ENCODE measurements around the gene KMT5B. TPM values are rescaled to one million over a fixed set of nuclear protein-coding genes. Genes with fewer than 3 reads are reported as not detected.

Gene KMT5B
- total RNA-seq, 1 experiment from 2014 or later: 35.1 TPM

DNA sequence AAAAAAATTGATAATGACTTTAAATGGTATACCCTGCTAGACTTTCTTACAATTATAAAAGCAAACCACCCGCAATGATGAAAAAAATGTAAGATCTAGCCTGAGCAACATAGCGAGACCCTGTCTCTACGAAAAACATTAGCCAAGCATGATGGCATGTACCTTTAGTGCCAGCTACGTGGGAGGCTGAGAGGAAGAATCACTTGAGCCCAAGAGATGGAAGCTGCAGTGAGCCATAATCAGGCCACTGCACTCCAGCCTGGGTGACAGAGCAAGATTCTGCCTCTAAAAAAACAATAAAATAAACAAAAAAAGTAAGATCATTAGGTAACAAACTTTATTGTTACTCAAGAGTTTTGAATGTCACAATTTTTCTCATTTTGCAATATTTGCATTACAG is 39.2 kb downstream of the KMT5B start:
- H3K79me2 ChIP-seq (ENCODE audit: insufficient read depth, low read length): no peaks in the 10 kb centered on the region
- ChIA-PET CTCF (no interaction called here), POLR2A (no interaction called here), RAD21 (ENCODE audit: low non-redundant PET in 1 of 2, low total read pairs in 2 of 2, uncharacterized antibody in 2 of 2, unreplicated experiment in 2 of 2) (no interaction called here)
- no peak overlapping the region for H3K4me3 ChIP-seq (replicated peaks in 1 of 2; ENCODE audit: low read depth in 1 of 2, low read length in 2 of 2)
- H3K4me2 ChIP-seq (ENCODE audit: low read length): no peak overlapping the region
- no peaks in the 10 kb centered on the region for H3K9me3 ChIP-seq (ENCODE audit: control insufficient read depth in 1 of 2, insufficient read depth in 1 of 2, low read depth in 1 of 2, low read length in 2 of 2)
- no TSS peak for BruUV-seq (replicated peaks)
- H3K4me1 ChIP-seq (ENCODE audit: control insufficient read depth in 1 of 2, insufficient read depth in 2 of 2, low read length in 2 of 2): no peaks in the 10 kb centered on the region
- no peak for ATAC-seq
- DNase-seq (ENCODE audit: low read depth, low spot score): no peak
- H4K20me1 ChIP-seq (ENCODE audit: insufficient read depth): no peaks in the 10 kb centered on the region
- H3K36me3 ChIP-seq (ENCODE audit: control insufficient read depth in 1 of 2, insufficient read depth in 2 of 2, low read length in 2 of 2): peaks cover 6 to 15% of the 10 kb centered on the region in 2 experiments; a peak in 3 of 4 replicates
- no peaks in the 10 kb centered on the region for H3K27me3 ChIP-seq (ENCODE audit: insufficient read depth, low read length)
- intact Hi-C loops (cut with micrococcal nuclease): loop anchor here (5.0 kb wide), 1 partner anchor 82 kb away; no protein-coding TSS in a partner anchor
- no peaks in the 10 kb centered on the region for H3K9me2 ChIP-seq (ENCODE audit: insufficient read depth)
- H2AFZ ChIP-seq (ENCODE audit: low read depth, low read length, poor library complexity, severe bottlenecking): no peak overlapping the region
- H3K9ac ChIP-seq (ENCODE audit: low read length): no peak overlapping the region
- TF ChIP-seq SRF (IDR thresholded peaks at IDR 0.05; ENCODE audit: low read depth): no peak
- TF ChIP-seq CBX3 (IDR thresholded peaks at IDR 0.05; ENCODE audit: low read depth): no peak
- no peak for TF ChIP-seq CTCF (IDR thresholded peaks at IDR 0.05 in 2 of 3, conservative IDR thresholded peaks at IDR 0.05 in 1 of 3; ENCODE audit: borderline replicate concordance in 1 of 3, insufficient read depth in 1 of 3, low read depth in 2 of 3, low read length in 2 of 3)
- no peak overlapping the region for H3K27ac ChIP-seq (ENCODE audit: low read depth, low read length)

GRCh38 chr11:68169442-68169841 is 43.7 kb downstream of the KMT5B start:
- POLR2A ChIA-PET: no interaction called here
- Histone ChIP-seq H3K36me3 (ENCODE audit: control insufficient read depth in 1 of 2, insufficient read depth in 2 of 2, low read length in 2 of 2) (peaks cover 9 to 26% of the 10 kb centered on the region in 2 experiments; a peak in 2 of 4 replicates), H3K4me3 (replicated peaks in 1 of 2; ENCODE audit: low read depth in 1 of 2, low read length in 2 of 2) (no peak overlapping the region), H4K20me1 (ENCODE audit: insufficient read depth) (no peaks in the 10 kb centered on the region), H3K27ac (ENCODE audit: low read depth, low read length) (no peak overlapping the region), H3K4me1 (ENCODE audit: control insufficient read depth in 1 of 2, insufficient read depth in 2 of 2, low read length in 2 of 2) (peaks cover 0 to 3% of the 10 kb centered on the region in 2 experiments; a peak in 1 of 4 replicates), H3K9me3 (ENCODE audit: control insufficient read depth in 1 of 2, insufficient read depth in 1 of 2, low read depth in 1 of 2, low read length in 2 of 2) (no peaks in the 10 kb centered on the region), H3K9me2 (ENCODE audit: insufficient read depth) (no peaks in the 10 kb centered on the region), H2AFZ (ENCODE audit: low read depth, low read length, poor library complexity, severe bottlenecking) (no peak overlapping the region), H3K9ac (ENCODE audit: low read length) (no peak overlapping the region), H3K4me2 (ENCODE audit: low read length) (no peak overlapping the region), H3K79me2 (ENCODE audit: insufficient read depth, low read length) (no peaks in the 10 kb centered on the region), H3K27me3 (ENCODE audit: insufficient read depth, low read length) (no peaks in the 10 kb centered on the region)
- ATAC-seq: no peak
- TF ChIP-seq EZH2 (IDR thresholded peaks at IDR 0.05) (no peak), ZFX (IDR thresholded peaks at IDR 0.05) (no peak), CEBPB (IDR thresholded peaks at IDR 0.05; ENCODE audit: low read depth) (no peak), TCF7L2 (IDR thresholded peaks at IDR 0.05; ENCODE audit: borderline replicate concordance, extremely low read depth, insufficient read depth, insufficient read length) (no peak), SIN3A (IDR thresholded peaks at IDR 0.05; ENCODE audit: low read depth) (no peak), ZBTB33 (IDR thresholded peaks at IDR 0.05; ENCODE audit: extremely low read depth, insufficient replicate concordance, low read length) (no peak)
- TF ChIP-seq, protein P1, sequence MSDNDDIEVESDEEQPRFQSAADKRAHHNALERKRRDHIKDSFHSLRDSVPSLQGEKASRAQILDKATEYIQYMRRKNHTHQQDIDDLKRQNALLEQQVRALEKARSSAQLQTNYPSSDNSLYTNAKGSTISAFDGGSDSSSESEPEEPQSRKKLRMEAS (IDR thresholded peaks at IDR 0.05): no peak
- BruUV-seq (replicated peaks): no TSS peak
- no peak for DNase-seq (ENCODE audit: low read depth, low spot score)
- CTCF ChIA-PET: no interaction called here
- intact Hi-C loops (cut with micrococcal nuclease): no loop called here
- RAD21 ChIA-PET (ENCODE audit: low non-redundant PET in 1 of 2, low total read pairs in 2 of 2, uncharacterized antibody in 2 of 2, unreplicated experiment in 2 of 2): no interaction called here

Data from HCT116 (cell line).